ENCODE measurements around the gene FIBCD1.

The FIBCD1 gene

DNA sequence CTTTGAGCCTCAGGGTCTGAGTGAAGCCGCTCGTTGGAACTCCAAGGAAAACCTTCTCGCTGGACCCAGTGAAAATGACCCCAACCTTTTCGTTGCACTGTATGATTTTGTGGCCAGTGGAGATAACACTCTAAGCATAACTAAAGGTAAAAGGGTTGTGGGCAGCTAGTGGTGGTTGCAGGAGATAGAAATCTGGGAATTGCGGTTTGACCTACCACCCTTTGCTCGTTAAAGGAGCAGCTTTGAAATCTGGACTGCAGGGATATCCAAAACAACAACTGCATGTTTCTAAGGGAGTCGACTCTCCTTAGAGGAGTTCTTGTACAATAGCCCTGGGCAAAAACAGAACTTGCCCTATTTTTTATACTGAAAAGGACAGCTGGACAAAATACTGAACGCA lies 85.0 kb downstream of the FIBCD1 start:
- DNase-seq, result no peak

DNA sequence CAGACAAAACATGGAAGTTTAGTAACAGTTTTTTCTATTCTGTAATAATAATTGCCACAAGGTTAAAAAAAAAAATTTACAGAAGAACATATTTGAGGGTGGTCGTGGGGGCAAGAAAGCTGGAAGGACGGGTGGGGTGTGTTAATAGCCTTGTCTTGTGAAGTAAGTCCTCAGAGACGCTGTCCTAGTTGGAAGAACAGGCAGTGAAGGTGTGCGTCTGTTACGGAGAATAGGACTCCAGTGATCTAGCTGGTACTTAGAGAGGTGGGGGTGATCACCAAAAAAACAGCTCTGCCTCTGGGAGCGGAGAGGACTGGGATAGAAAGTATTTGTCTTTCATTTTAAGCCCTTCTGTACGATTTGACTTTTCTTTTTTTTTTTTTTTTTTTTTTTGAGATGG lies 86.2 kb downstream of the FIBCD1 start:
- DNase-seq, result no peak

Data from CD4-positive, alpha-beta T cell treated with Interleukin-10 for 1 hour (primary cell).